Natural killer cell (primary cell): ENCODE results near the gene COL20A1. TPM values are rescaled to one million over a fixed set of nuclear protein-coding genes. Genes with fewer than 3 reads are reported as not detected.

ENCODE experiments used
- ATAC-seq, 3 donors: fragments of 150-1000 bp in 2 of 3; fragments of 200-7000 bp in 1 of 3; cut with Tn5 transposase; 1 replicate in 1 of 3; 2 replicates in 2 of 3; pipeline ENCODE4 v1.10.0; 2021; ENCODE audit warnings: mild to moderate bottlenecking in 2 of 3, moderate library complexity in 2 of 3
- DNase-seq, 2 donors: peaks; one replicate each; pipeline versions ENCODE4 v3.0.0 to v3.0.0-alpha.2; 2013 to 2021; ENCODE audit warnings: mixed read lengths in 1 of 2
- H3K27ac ChIP-seq: one replicate; pipeline ENCODE4 v1.5.1; 2013; ENCODE audit warnings: mild to moderate bottlenecking, low read length
- H3K27me3 ChIP-seq: one replicate; pipeline ENCODE4 v1.6.1; 2013; ENCODE audit warnings: low read length; ENCODE audit not compliant: control insufficient read depth, insufficient read depth
- H3K36me3 ChIP-seq: one replicate; pipeline ENCODE4 v1.6.1; 2013; ENCODE audit warnings: low read length; ENCODE audit not compliant: control insufficient read depth, insufficient read depth
- H3K4me1 ChIP-seq: one replicate; pipeline ENCODE4 v1.6.1; 2013; ENCODE audit warnings: low read length; ENCODE audit not compliant: control insufficient read depth, insufficient read depth
- H3K4me3 ChIP-seq: one replicate; pipeline ENCODE4 v1.5.1; 2013; ENCODE audit warnings: low read length
- H3K9me3 ChIP-seq: one replicate; pipeline ENCODE4 v1.6.1; 2013; ENCODE audit warnings: low read length; ENCODE audit not compliant: control insufficient read depth, insufficient read depth
- H3K27ac Mint-ChIP-seq, 2 donors: one replicate each; pipeline ENCODE4 v1.8.0; 2022; ENCODE audit warnings: mild to moderate bottlenecking in 2 of 2, mixed read lengths in 2 of 2, moderate library complexity in 1 of 2
- H3K27me3 Mint-ChIP-seq, 2 donors: one replicate each; pipeline ENCODE4 v1.8.0; 2022; ENCODE audit warnings: low read depth in 2 of 2, mixed read lengths in 2 of 2
- H3K36me3 Mint-ChIP-seq: one replicate; pipeline ENCODE4 v1.8.0; 2022; ENCODE audit warnings: mixed read lengths
- H3K4me1 Mint-ChIP-seq, 2 donors: one replicate each; pipeline ENCODE4 v1.8.0; 2022; ENCODE audit warnings: mixed read lengths in 2 of 2
- H3K4me3 Mint-ChIP-seq: one replicate; pipeline ENCODE4 v1.8.0; 2022; ENCODE audit warnings: mild to moderate bottlenecking, moderate library complexity, mixed read lengths
- H3K9me3 Mint-ChIP-seq, 2 donors: one replicate each; pipeline ENCODE4 v1.8.0; 2022; ENCODE audit warnings: mixed read lengths in 2 of 2
- CTCF ChIP-seq: fragments of 200-600 bp; IDR thresholded peaks from one replicate; pipeline ENCODE4 v1.8.0; 2022; ENCODE audit warnings: antibody characterized with exemption
- WGBS: methylation state at CpG from one replicate; pipeline ENCODE4 v1.1.7; 2013; ENCODE audit warnings: missing lambda C conversion rate; ENCODE audit not compliant: insufficient coverage; 5-methylcytosine and 5-hydroxymethylcytosine counted together
- intact Hi-C: fragments of 100-400 bp; cut with micrococcal nuclease; formaldehyde crosslinking; loops from one replicate; pipeline ENCODE4 v1.14.2; 2022
- total RNA-seq, 4 donors: library from RNA; stranded (reverse); fragments of 120-200 nt in 1 of 4; gene quantifications; one replicate each; pipeline versions ENCODE4 v1.2.3 to v1.2.4, GENCODE V29; 2013 to 2022

Gene COL20A1
- total RNA-seq, 3 donors from 2014 or later (not counting 1 experiment from before 2014, with no cell fraction given): 0.12 to 0.33 TPM; not detected in 1

GRCh38 chr20:63357921-63358905 is 65.2 kb downstream of the COL20A1 start:
- peaks cover 18% of the 10 kb centered on the region for H3K27me3 ChIP-seq

DNA sequence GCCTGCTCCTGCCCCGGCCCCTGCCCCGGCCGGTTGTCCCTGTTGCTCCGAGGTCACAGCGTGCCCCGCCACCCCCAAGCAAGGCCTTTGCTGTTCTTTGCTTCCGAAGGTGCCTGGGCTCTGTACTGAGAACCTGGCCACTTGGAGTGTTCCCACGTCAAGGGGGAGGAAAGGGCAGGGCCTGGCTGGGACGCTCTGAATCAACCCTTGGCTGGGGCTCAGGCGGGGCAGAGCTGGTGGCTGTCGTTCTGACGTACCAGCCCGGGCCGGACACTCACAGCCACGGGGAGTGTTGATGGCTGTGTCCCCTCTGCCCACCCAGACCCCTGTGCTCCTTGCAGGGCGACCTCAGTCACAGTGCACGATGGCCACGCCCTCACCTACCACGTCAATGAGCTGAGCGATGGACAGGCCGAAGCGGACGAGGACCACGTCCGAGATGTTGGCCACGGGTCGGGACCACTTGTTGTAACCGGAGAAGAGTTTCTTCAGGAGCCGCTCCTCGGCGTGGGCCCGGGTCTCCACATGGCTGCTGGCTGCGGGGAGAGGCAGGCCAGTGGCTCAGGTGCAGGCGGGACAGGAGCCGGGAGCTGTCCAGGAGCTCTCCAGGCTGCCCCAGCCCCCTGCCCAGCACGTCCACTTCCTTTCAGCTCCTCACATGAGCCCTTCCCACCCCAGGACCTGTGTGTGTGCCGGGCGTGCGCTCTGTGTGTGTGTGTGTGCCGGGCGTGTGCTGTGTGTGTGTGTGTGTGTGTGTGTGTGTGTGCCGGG is 66.4 kb downstream of the COL20A1 start:
- Mint-ChIP-seq H3K27me3 (peaks cover 5 to 9% of the 10 kb centered on the region in 2 donors), H3K4me3 (no peak overlapping the region), H3K27ac (no peak overlapping the region), H3K4me1 (no peaks in the 10 kb centered on the region), H3K36me3 (no peaks in the 10 kb centered on the region), H3K9me3 (no peaks in the 10 kb centered on the region)
- Histone ChIP-seq H3K36me3 (no peaks in the 10 kb centered on the region), H3K4me3 (no peak overlapping the region), H3K27ac (no peak overlapping the region), H3K27me3 (peaks cover 21% of the 10 kb centered on the region), H3K4me1 (no peaks in the 10 kb centered on the region), H3K9me3 (no peaks in the 10 kb centered on the region)
- TF ChIP-seq CTCF: no peak
- 86% methylated on average over 36 of the region's 42 CpGs for WGBS
- no peak for ATAC-seq
- intact Hi-C loops: no loop called here
- DNase-seq: no peak

More at GRCh38 chr20:63357921-63358905, 65.2 kb downstream of the COL20A1 start:
- WGBS: 81% methylated on average over 26 of the region's 26 CpGs
- Mint-ChIP-seq H3K27me3 (peaks cover 5 to 9% of the 10 kb centered on the region in 2 donors), H3K27ac (no peak overlapping the region), H3K4me3 (no peak overlapping the region), H3K4me1 (no peaks in the 10 kb centered on the region), H3K36me3 (no peaks in the 10 kb centered on the region), H3K9me3 (no peaks in the 10 kb centered on the region)
- Histone ChIP-seq H3K4me1 (no peaks in the 10 kb centered on the region), H3K4me3 (no peak overlapping the region), H3K27ac (no peak overlapping the region), H3K36me3 (no peaks in the 10 kb centered on the region), H3K9me3 (no peaks in the 10 kb centered on the region)
- TF ChIP-seq CTCF: no peak
- DNase-seq (no peak), ATAC-seq (no peak)
- intact Hi-C loops: no loop called here

DNA sequence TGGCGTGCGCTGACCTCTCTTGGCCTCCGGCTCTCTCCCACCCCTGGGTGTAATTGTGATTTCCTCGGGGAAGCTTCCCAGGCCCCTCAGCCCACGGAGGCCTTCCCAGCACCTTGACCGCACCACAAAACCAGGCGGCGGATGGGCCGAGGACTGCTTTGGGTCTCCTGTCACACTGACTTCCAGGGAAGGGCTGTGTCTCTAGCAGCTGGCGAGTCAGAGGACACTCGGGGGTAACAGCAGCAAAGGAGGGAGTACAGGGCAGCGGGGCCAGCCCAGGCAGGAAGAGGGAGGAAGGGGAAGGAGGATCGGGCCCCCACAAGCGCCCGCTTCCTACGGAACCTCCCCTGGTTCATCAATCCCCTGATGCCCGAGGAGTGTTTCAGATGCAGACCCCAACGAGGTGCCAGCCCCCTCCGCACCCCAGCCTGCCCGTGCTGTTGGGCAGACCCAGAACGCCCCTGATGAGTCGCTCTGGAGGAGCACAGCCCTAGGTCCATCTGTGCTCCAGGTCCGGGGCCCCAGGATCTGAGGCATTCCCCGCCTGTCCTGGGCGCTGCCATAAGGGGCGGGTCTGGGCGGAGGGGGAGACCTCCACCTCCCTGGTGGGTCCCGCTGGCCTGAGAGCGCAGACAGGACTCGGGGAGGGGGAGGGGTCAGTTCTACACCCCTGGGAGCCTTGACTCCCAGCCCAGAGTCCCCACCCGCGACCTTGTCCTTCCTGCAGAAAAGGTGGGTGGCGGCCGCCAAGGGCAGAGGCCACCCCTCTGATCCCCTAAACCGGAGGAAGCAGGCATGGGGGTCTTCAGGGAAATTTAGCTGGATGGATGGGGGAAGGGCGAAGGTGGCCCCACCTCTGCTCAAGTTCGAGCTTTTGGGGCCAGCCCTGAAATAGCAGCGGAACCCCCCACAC is 67.2 kb downstream of the COL20A1 start:
- Histone ChIP-seq H3K36me3 (no peaks in the 10 kb centered on the region), H3K27ac (no peak overlapping the region), H3K9me3 (no peaks in the 10 kb centered on the region), H3K27me3 (peaks cover 21% of the 10 kb centered on the region), H3K4me1 (no peaks in the 10 kb centered on the region), H3K4me3 (no peak overlapping the region)
- Mint-ChIP-seq H3K4me3 (no peak overlapping the region), H3K27ac (no peak overlapping the region), H3K9me3 (no peaks in the 10 kb centered on the region), H3K36me3 (no peaks in the 10 kb centered on the region), H3K4me1 (no peaks in the 10 kb centered on the region), H3K27me3 (peaks cover 5 to 9% of the 10 kb centered on the region in 2 donors)
- DNase-seq: no peak
- intact Hi-C loops: no loop called here
- 28% methylated on average over 38 of the region's 38 CpGs for WGBS
- no peak for ATAC-seq
- no peak for TF ChIP-seq CTCF
